ENCODE measurements around the gene MBOAT1.
"Not testable (repeated sequence)": the region's sequence is repeated elsewhere in the genome, so short reads cannot be mapped to it uniquely, and the experiment has no call there.

MBOAT1 gene

GRCh38 chr6:20169119-20169557 lies 43.1 kb downstream of the MBOAT1 start:
- DNase-seq: no peak

- no peak for DNase-seq
These were observed 43.6 kb downstream of the MBOAT1 start for GRCh38 chr6:20168690-20169089.

DNA sequence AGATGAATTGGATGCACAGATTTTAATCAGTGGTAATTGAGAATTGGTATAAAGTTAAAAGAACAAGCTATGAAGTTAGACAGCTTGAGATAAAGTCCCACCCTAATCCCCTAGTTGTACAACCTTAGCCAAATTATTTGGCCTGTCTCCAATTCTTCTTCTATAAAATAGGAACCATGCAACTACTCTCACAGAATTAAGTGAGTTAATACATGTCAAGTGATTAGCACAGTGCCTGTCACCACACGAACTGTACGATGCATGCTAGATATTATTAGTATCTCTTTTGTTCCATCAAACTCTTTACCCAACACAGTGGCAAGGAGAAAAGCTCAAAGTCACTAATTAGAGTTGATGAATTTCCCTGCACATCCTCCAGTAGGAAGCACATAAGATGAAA lies 44.7 kb downstream of the MBOAT1 start:
- no peak for DNase-seq

- DNase-seq: no peak
These were observed 46.1 kb downstream of the MBOAT1 start for GRCh38 chr6:20166210-20166609.

DNA sequence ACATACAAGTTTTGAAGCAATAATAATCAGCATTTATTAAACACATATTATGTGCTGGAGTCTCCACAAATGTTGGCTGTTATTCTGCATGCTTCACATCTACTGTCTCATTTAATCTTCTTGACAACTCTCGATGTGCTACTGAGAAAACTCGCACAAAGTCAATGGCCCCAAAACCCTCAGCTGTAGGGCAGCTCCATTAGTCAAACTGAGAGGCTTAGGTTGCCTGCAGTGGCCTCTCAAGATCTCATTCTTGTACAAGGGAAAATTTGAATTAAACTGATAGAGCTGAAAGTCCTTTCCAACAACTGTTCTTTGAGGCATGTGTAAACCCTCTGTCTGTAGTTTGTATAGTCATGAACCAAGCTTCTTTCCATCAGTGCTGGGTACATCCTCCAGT lies 49.8 kb downstream of the MBOAT1 start:
- DNase-seq: no peak

GRCh38 chr6:20160541-20161283 lies 51.6 kb downstream of the MBOAT1 start:
- no peak for DNase-seq

GRCh38 chr6:20159781-20160540 lies 52.3 kb downstream of the MBOAT1 start:
- no peak for DNase-seq

GRCh38 chr6:20159098-20159497 lies 53.2 kb downstream of the MBOAT1 start:
- DNase-seq: no peak

- DNase-seq: no peak
These were observed 53.6 kb downstream of the MBOAT1 start for GRCh38 chr6:20158676-20159075.

- no peak for DNase-seq
These were observed 55.4 kb downstream of the MBOAT1 start for GRCh38 chr6:20156824-20157223.

GRCh38 chr6:20154753-20155152 lies 57.5 kb downstream of the MBOAT1 start:
- DNase-seq: no peak

GRCh38 chr6:20153194-20153593 lies 59.1 kb downstream of the MBOAT1 start:
- DNase-seq: no peak

GRCh38 chr6:20148433-20148832 lies 63.8 kb downstream of the MBOAT1 start:
- DNase-seq: no peak

- no peak for DNase-seq
These were observed 64.8 kb downstream of the MBOAT1 start for GRCh38 chr6:20147469-20147868.

GRCh38 chr6:20146831-20147230 lies 65.4 kb downstream of the MBOAT1 start:
- DNase-seq: not testable (repeated sequence)

GRCh38 chr6:20146291-20146690 lies 66.0 kb downstream of the MBOAT1 start:
- no peak for DNase-seq

DNA sequence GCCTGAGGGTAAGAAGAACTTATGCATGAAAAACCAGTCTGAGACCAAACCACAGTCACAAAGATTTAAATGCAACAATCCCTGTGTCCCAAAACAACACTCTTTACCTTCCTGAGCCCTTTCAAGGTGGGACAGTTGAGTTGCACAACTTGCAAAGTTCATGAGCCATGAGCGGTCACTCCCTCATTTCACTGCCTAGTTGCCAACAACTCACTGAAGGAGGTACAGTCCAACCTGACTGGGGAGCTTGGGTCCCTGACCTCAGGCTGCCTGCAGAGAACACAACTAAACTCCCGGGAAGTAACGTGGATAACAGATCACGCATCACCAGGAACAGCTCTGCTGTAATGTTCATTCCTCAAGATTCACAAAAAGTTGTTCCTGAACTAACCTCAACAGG lies 69.4 kb downstream of the MBOAT1 start:
- DNase-seq: no peak

DNA sequence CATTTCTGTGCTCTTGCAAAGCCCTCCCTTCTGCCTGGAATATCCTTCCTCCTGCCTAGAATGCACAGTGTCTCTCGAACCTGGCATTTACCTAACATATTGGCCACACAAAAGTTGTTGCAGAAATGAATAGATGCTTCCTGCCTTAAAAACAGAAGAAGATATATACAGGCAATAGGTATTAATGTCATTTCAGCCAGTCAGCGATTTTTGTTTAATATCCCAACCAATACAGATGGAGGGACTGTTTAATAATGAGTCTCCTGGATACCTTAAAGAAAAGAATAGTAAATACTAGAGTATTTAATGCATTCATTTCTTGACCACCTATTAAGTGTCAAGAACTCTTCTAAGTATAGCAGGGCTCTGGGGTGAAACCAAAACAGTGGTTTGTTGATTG lies 70.3 kb downstream of the MBOAT1 start:
- no peak for DNase-seq

DNA sequence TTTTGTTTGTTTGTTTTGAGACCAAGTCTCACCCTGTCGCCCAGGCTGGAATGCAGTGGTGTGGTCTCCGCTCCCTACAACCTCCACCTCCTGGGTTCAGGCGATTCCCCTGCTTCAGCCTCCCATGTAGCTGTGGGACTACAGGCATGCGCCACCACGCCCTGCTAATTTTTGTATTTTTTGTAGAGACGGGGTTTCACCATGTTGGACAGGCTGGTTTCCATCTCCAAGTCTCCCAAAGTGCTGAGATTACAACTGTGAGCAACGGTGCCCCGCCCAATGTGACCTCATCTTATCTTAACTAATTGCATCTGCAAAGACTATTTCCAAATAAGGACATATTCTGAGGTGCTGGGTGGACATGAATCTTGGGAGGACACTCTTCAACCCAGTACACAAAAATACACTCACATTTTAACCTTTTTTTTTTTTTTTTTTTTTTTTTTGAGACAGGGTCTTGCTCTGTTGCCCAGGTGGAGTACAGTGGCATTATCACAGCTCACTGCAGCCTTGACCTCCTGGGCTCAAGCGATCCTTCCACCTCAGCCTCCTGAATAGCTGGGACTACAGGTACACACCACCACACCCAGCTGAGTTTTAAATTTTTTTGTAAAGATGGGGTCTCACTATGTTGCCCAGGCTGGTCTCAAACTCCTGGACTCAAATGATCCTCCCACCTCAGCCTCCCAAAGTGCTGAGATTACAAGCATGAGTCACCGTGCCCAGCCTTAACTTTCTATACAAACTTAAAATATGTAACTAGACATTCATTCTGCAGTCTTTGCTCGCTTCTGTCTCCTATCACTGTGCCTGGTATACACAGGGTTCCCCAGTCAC lies 72.9 kb downstream of the MBOAT1 start:
- DNase-seq: not testable (repeated sequence)

GRCh38 chr6:20137837-20138236 lies 74.4 kb downstream of the MBOAT1 start:
- DNase-seq: no peak

DNA sequence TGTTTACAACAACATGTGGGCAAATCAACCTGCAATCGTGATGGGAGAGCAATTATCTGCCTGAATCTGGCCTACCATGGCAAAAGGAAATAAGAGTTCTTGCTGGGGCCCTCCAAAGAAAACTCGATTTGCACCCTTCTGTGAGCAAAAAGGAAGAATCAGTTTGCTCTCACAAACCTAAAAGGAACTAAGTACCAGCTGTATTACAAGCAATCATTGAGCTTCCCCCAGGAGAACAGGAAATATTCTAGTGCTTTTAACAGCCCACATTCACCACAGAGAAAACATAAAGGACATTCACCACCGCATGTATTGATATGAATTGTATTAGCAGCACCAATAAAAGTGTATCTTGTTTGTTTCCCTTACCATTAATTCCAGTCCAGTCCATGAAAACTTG lies 75.0 kb downstream of the MBOAT1 start:
- DNase-seq: no peak

- no peak for DNase-seq
These were observed 76.5 kb downstream of the MBOAT1 start for GRCh38 chr6:20135677-20136268.

DNA sequence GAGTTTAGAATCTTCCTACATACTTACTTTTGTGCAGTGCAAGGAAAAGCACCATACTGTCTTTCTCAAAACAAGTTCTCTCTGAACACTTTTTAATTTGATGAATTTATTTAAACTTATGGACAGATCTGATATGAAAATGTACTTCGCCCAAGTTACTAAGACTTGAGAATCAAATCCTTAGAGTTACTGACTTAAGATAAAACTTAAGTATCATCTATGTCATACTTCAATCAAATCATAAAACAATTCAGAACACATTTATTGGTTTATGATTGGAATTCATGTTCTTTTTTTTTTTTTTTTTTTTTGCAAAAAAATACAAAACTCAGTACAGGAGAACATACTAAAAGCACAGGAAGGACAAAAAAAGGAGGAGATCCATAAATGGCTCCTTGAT lies 77.7 kb downstream of the MBOAT1 start:
- no peak for DNase-seq

Measured in stimulated activated CD4-positive, alpha-beta T cell treated with anti-CD3 and anti-CD28 coated beads, Interleukin-2, amount 100 ng/mL, for 48 hours (primary cell).